OCI-LY3 (cell line): ENCODE data around the gene TIMP3.

ENCODE experiments used
- CTCF ChIP-seq: fragments of 200-600, 300-600 bp; sonication (generic); IDR thresholded peaks from 2 replicates; pipeline ENCODE4 v1.5.1; 2014; ENCODE audit warnings: antibody characterized with exemption, low read length, low read depth
- EZH2phosphoT487 ChIP-seq: fragments of 200-600 bp; shearing (Covaris generic); IDR thresholded peaks from 2 replicates; pipeline ENCODE4 v1.6.1; 2018; ENCODE audit warnings: antibody characterized with exemption, mixed run types, low read depth

GRCh38 chr22:32780726-32781310 lies 20.7 kb upstream of the TIMP3 start:
- TF ChIP-seq CTCF (no peak), EZH2phosphoT487 (no peak)
